Ascending aorta (tissue), 2 donors: ENCODE results near the gene C5orf52. TPM values are rescaled to one million over a fixed set of nuclear protein-coding genes. Genes with fewer than 3 reads are reported as not detected.

Source experiments
- DNase-seq, 2 donors: peaks; one replicate each; pipeline ENCODE4 v3.0.0-alpha.2; 2019; ENCODE audit warnings: low spot score in 2 of 2
- H3K27ac ChIP-seq, 2 donors: fragments of 200-600 bp; sonication (generic); one replicate each; pipeline ENCODE4 v1.5.1; 2016 to 2017; ENCODE audit warnings: mild to moderate bottlenecking in 1 of 2
- H3K27me3 ChIP-seq: fragments of 200-600 bp; sonication (generic); one replicate; pipeline ENCODE4 v1.5.1; 2017
- H3K36me3 ChIP-seq, 2 donors: fragments of 200-600 bp; sonication (generic); one replicate each; pipeline ENCODE4 v1.5.1; 2016
- H3K4me1 ChIP-seq, 2 donors: fragments of 200-600 bp; sonication (generic); one replicate each; pipeline ENCODE4 v1.5.1; 2016 to 2017; ENCODE audit warnings: mild to moderate bottlenecking in 1 of 2
- H3K4me3 ChIP-seq, 2 donors: fragments of 200-600 bp; sonication (generic); one replicate each; pipeline ENCODE4 v1.5.1; 2016 to 2017; ENCODE audit warnings: mild to moderate bottlenecking in 1 of 2
- H3K9me3 ChIP-seq, 2 donors: fragments of 200-600 bp; sonication (generic); one replicate each; pipeline ENCODE4 v1.5.1; 2016
- CTCF ChIP-seq, 3 experiments: fragments of 200-600 bp in 2 of 3; fragments of 450-650 bp in 1 of 3; sonication (generic) in 2 of 3; IDR thresholded peaks; one replicate each; pipeline ENCODE4 v1.5.1; 2016 to 2019; ENCODE audit warnings: antibody characterized with exemption in 3 of 3, mild to moderate bottlenecking in 1 of 3, moderate library complexity in 1 of 3
- intact Hi-C: fragments of 100-400 bp; cut with DNase I; formaldehyde crosslinking; loops from one replicate; pipeline ENCODE4 v1.15.1; 2023
- total RNA-seq: library from RNA; depleted of rRNA; stranded (reverse); fragments of >200 nt; gene quantifications from one replicate; pipeline ENCODE4 v1.1.0, GENCODE V29; 2016

C5orf52 gene
- total RNA-seq, 1 donor from 2014 or later: not detected

GRCh38 chr5:157648275-157648990 lies 22.9 kb upstream of the C5orf52 start:
- H3K27me3 ChIP-seq: no peaks in the 10 kb centered on the region
- H3K36me3 ChIP-seq: no peaks in the 10 kb centered on the region
- TF ChIP-seq CTCF (IDR thresholded peaks at IDR 0.05): no peak
- H3K9me3 ChIP-seq: no peaks in the 10 kb centered on the region
- intact Hi-C loops: no loop called here
- H3K4me3 ChIP-seq: no peak overlapping the region
- no peak overlapping the region for H3K27ac ChIP-seq
- no peak for DNase-seq
- no peaks in the 10 kb centered on the region for H3K4me1 ChIP-seq

GRCh38 chr5:157649101-157649500 lies 22.2 kb upstream of the C5orf52 start:
- no peaks in the 10 kb centered on the region for H3K36me3 ChIP-seq
- H3K4me3 ChIP-seq: no peak overlapping the region
- H3K9me3 ChIP-seq: no peaks in the 10 kb centered on the region
- no peak overlapping the region for H3K27ac ChIP-seq
- TF ChIP-seq CTCF (IDR thresholded peaks at IDR 0.05): no peak
- no peaks in the 10 kb centered on the region for H3K27me3 ChIP-seq
- intact Hi-C loops: no loop called here
- no peaks in the 10 kb centered on the region for H3K4me1 ChIP-seq
- DNase-seq: no peak

GRCh38 chr5:157650991-157651611 lies 20.2 kb upstream of the C5orf52 start:
- peaks cover 0 to 10% of the 10 kb centered on the region in 2 donors for H3K9me3 ChIP-seq
- no peak for DNase-seq
- peak overlapping the region in 1 of 2 donors; percentile 59 for H3K4me3 ChIP-seq
- no peak overlapping the region for H3K27ac ChIP-seq
- no peaks in the 10 kb centered on the region for H3K27me3 ChIP-seq
- no peak for TF ChIP-seq CTCF (IDR thresholded peaks at IDR 0.05)
- no peaks in the 10 kb centered on the region for H3K4me1 ChIP-seq
- intact Hi-C loops: no loop called here
- H3K36me3 ChIP-seq: no peaks in the 10 kb centered on the region

- Histone ChIP-seq H3K36me3 (no peaks in the 10 kb centered on the region), H3K4me1 (no peaks in the 10 kb centered on the region), H3K27me3 (no peaks in the 10 kb centered on the region), H3K9me3 (peaks cover 0 to 10% of the 10 kb centered on the region in 2 donors), H3K4me3 (peak overlapping the region; percentile 53 to 59), H3K27ac (no peak overlapping the region)
- peak in 2 of 3 experiments; percentile 17 to 39 for TF ChIP-seq CTCF (IDR thresholded peaks at IDR 0.05)
- peak in 1 of 2 donors; percentile 66 for DNase-seq
- intact Hi-C loops: no loop called here
Observed at GRCh38 chr5:157651623-157652376, 19.5 kb upstream of the C5orf52 start.

GRCh38 chr5:157652377-157652692 lies 19.0 kb upstream of the C5orf52 start, which contains the start of gene SOX30:
TSS of gene SOX30 (minus strand) at chr5:157652438. CDS start at chr5:157652078, 360 bp downstream.
- intact Hi-C loops: no loop called here

More at GRCh38 chr5:157652377-157652692, 19.0 kb upstream of the C5orf52 start, which contains the start of gene SOX30:
- TF ChIP-seq CTCF (IDR thresholded peaks at IDR 0.05): no peak
- Histone ChIP-seq H3K4me1 (no peaks in the 10 kb centered on the region), H3K9me3 (peaks cover 0 to 10% of the 10 kb centered on the region in 2 donors), H3K4me3 (peak within 1 kb of the TSS; percentile 53 to 59), H3K27ac (no peak within 1 kb of the TSS), H3K27me3 (no peaks in the 10 kb centered on the region), H3K36me3 (no peaks in the 10 kb centered on the region)
- DNase-seq: no peak
